Measurements from ENCODE around the gene RGR.

- no peak for TF ChIP-seq CTCF (optimal IDR thresholded peaks at IDR 0.05 in 1 of 3, IDR thresholded peaks at IDR 0.05 in 1 of 3, conservative IDR thresholded peaks at IDR 0.05 in 1 of 3; ENCODE audit: extremely low read depth in 1 of 3, insufficient read depth in 2 of 3, low read length in 3 of 3)
- TF ChIP-seq EZH2 (IDR thresholded peaks at IDR 0.05; ENCODE audit: low read length), result no peak
These were observed 18.2 kb upstream of the RGR start for GRCh38 chr10:84226616-84227015.

Data from keratinocyte (primary cell).